Measurements from ENCODE around the gene MRAP.

Gene MRAP

DNA sequence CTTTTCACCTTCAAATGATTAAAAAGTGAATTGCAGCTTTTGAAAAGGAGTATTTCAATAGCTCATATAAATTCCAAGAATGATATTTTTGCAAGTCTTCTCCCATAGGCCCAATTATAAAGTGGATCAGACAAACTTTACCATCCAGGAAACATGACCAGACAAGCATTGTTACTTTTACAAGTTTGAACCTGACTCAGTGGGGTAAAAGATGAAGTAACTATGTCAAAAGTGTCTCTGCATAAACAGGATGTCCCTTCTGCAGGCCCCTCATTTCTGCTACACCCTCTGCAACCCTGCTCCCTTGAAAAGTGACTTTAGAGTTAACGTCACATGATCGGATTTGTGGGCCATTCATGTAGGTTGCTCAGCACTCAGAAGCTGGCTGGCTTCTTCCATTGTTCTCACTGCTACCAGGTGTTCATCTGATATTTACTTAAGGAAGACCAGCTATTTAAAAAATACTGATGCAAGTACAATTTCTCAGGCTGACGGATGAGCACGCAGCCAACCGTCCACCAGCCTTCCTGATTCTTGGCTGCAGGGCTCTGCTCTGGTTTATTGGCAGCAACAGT, 61.8 kb downstream of the MRAP start:
- no peak for TF ChIP-seq GATA3 (IDR thresholded peaks at IDR 0.05; ENCODE audit: low read depth, low read length)
